Right lobe of liver (tissue), 6 donors: ENCODE results near the gene TRABD. TPM values are rescaled to one million over a fixed set of nuclear protein-coding genes. Genes with fewer than 3 reads are reported as not detected.

Source experiments
- ATAC-seq, 4 donors: fragments of 200-7000 bp; cut with Tn5 transposase; one replicate each; pipeline ENCODE4 v1.9.1; 2020; ENCODE audit warnings: mild to moderate bottlenecking in 4 of 4, moderate library complexity in 4 of 4
- DNase-seq, 3 donors: peaks; one replicate each; pipeline ENCODE4 v3.0.0-alpha.2; 2020
- H3K27ac ChIP-seq, 3 donors: fragments of 200-600 bp; one replicate each; pipeline ENCODE4 v1.8.0; 2022
- H3K27me3 ChIP-seq, 2 donors: fragments of 200-600 bp; one replicate each; pipeline ENCODE4 v1.8.0; 2022
- H3K36me3 ChIP-seq, 4 donors: fragments of 200-600 bp; sonication (generic) in 1 of 4; one replicate each; pipeline versions ENCODE4 v1.5.1 to v1.8.0; 2017 to 2022; ENCODE audit warnings: control low read depth in 1 of 4
- H3K4me1 ChIP-seq, 4 donors: fragments of 200-600 bp; sonication (generic) in 1 of 4; one replicate each; pipeline versions ENCODE4 v1.5.1 to v1.8.0; 2017 to 2022; ENCODE audit warnings: control low read depth in 1 of 4
- H3K4me3 ChIP-seq, 3 donors: fragments of 200-600 bp; one replicate each; pipeline ENCODE4 v1.8.0; 2022
- H3K9me3 ChIP-seq, 4 donors: fragments of 200-600 bp; sonication (generic) in 1 of 4; one replicate each; pipeline versions ENCODE4 v1.5.1 to v1.8.0; 2017 to 2022; ENCODE audit warnings: control low read depth in 1 of 4
- POLR2A ChIP-seq: fragments of 450-650 bp; IDR thresholded peaks from one replicate; pipeline ENCODE4 v1.6.1; 2017; ENCODE audit warnings: antibody characterized with exemption, mild to moderate bottlenecking
- WGBS: methylation state at CpG from one replicate; pipeline ENCODE4 v1.1.6; 2018; ENCODE audit warnings: low coverage, low lambda C conversion rate; ENCODE audit not compliant: insufficient coverage; ENCODE audit errors: missing lambda C conversion rate; 5-methylcytosine and 5-hydroxymethylcytosine counted together
- intact Hi-C, 2 donors: fragments of 100-400 bp; cut with DNase I; formaldehyde crosslinking; loops; one replicate each; pipeline versions ENCODE4 v1.11.2 to v1.14.1; 2022
- total RNA-seq, 6 experiments: library from RNA; depleted of rRNA in 2 of 6; stranded (reverse); fragments of >200 nt in 2 of 6; fragmentation: NEBNext Ultra II Directional in 3 of 6; extraction: Animal tissue kit (Norgen Biotek cat#: 25700) in 3 of 6; gene quantifications; one replicate each; pipeline versions ENCODE4 v1.1.0 to v1.2.4, GENCODE V29; 2016 to 2023
- TF ChIP-seq, protein P1 (sequence below), 4 donors: fragments of 200-600 bp in 3 of 4; fragments of 450-650 bp in 1 of 4; IDR thresholded peaks; one replicate each; pipeline versions ENCODE4 v1.5.1 to v1.8.0; 2016 to 2022; ENCODE audit warnings: antibody characterized with exemption in 4 of 4, mild to moderate bottlenecking in 2 of 4
- donor health status: DM: no; HTN: yes; CAD: no.
- donor health status: DM: no; HTN: no; CAD: no.
- donor health status: DM: no; HTN: no; CAD: no.
- donor health status: DM: no; HTN: yes; CAD: no.
- donor health status: DM: no; HTN: yes; CAD: no.

TRABD gene
- total RNA-seq, 6 experiments from 2014 or later = 18.9 to 30.2 (median 22.8) TPM

DNA sequence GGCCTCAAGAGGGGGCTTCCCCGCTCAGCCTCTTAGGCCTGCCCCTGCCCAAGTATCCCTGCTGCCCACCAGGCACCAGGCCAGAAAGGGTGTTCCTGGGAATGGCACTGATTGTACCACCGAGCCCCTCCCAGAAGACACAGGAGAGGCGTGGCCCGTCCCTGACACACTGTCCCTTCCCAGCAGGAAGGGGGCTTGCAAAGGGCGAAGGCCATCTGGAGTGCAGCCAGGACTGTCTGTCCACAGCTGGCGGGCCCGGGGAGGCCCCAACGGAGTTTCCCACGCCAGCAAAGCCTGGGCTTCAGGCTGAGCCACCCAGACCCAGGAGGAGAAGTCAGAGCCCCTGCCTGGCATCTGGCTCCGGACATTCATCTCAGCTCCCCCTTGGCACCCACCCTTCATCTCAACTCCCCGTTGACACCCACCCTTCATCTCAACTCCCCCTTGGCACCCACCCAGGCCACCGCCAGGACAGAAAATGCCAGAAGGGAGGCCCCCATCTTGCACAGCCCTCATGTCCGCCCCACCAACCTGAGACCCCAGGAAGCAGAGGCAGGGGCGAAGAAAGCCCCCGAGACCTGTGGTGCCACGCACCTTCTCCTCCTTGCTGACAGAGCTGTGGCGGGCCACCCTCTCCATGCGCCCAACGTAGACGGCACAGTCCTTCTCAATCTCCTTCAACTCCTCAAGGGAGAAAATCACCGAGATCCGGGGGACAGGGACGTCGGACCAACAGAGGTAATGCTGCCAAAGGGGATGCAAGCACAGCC is 39.7 kb downstream of the TRABD start:
- DNase-seq (no peak), ATAC-seq (peak in 1 of 4 donors; percentile 2)
- Histone ChIP-seq H3K27ac (no peak overlapping the region), H3K4me3 (no peak overlapping the region), H3K27me3 (no peaks in the 10 kb centered on the region), H3K4me1 (no peaks in the 10 kb centered on the region), H3K9me3 (no peaks in the 10 kb centered on the region), H3K36me3 (peaks cover 0 to 57% (median 8%) of the 10 kb centered on the region in 4 donors)
- 100% methylated on average over 3 of the region's 24 CpGs for WGBS
- TF ChIP-seq, protein P1, sequence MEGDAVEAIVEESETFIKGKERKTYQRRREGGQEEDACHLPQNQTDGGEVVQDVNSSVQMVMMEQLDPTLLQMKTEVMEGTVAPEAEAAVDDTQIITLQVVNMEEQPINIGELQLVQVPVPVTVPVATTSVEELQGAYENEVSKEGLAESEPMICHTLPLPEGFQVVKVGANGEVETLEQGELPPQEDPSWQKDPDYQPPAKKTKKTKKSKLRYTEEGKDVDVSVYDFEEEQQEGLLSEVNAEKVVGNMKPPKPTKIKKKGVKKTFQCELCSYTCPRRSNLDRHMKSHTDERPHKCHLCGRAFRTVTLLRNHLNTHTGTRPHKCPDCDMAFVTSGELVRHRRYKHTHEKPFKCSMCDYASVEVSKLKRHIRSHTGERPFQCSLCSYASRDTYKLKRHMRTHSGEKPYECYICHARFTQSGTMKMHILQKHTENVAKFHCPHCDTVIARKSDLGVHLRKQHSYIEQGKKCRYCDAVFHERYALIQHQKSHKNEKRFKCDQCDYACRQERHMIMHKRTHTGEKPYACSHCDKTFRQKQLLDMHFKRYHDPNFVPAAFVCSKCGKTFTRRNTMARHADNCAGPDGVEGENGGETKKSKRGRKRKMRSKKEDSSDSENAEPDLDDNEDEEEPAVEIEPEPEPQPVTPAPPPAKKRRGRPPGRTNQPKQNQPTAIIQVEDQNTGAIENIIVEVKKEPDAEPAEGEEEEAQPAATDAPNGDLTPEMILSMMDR (IDR thresholded peaks at IDR 0.05) = no peak
- TF ChIP-seq POLR2A = no peak
- intact Hi-C loops = no loop called here

DNA sequence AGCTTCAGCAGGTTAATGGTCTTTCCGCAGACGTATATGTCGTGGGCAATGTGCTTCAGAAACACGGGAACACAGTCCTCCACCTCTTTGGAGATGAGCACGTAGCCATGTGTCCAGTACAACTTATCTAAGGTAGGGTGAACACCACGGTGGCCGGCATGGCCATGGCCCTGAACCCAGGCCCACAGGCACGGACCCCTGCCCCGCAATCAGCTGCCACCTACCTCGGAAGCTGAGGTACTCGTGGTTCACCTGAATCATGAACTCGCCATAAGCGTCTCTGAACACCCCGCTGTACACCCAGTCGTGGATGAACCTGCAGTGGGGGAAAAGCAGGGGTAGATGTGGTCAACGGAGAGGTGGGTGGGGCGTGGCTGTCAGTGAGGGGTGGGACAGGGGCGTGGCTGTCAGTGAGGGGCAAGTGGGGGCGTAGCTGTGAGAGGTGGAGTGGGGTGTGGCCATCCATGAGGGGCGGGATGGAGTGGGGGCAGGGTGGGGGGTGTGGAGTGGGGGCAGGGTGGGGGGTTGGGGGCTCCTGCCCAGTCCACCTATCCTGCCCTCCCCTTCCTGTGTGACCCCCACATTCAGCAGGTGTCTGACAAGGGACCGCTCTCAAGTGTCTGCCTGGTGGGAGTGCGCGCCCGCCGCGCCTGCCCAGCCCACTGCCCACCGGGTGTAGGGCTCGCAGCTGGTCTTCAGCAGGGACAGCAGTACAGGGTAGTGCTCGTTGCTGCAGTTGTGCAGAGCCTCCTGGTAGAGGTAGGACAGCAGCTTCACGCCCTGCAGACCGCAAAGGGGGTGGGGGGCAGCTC is 40.6 kb downstream of the TRABD start:
- no peak overlapping the region for H3K4me3 ChIP-seq
- ATAC-seq (no peak), DNase-seq (no peak)
- no peaks in the 10 kb centered on the region for H3K4me1 ChIP-seq
- H3K9me3 ChIP-seq = no peaks in the 10 kb centered on the region
- H3K36me3 ChIP-seq = peaks cover 0 to 49% (median 8%) of the 10 kb centered on the region in 4 donors
- H3K27ac ChIP-seq = no peak overlapping the region
- no peaks in the 10 kb centered on the region for H3K27me3 ChIP-seq
- intact Hi-C loops = no loop called here
- WGBS = 87% methylated on average over 10 of the region's 31 CpGs
- TF ChIP-seq, protein P1 (IDR thresholded peaks at IDR 0.05) = no peak

DNA sequence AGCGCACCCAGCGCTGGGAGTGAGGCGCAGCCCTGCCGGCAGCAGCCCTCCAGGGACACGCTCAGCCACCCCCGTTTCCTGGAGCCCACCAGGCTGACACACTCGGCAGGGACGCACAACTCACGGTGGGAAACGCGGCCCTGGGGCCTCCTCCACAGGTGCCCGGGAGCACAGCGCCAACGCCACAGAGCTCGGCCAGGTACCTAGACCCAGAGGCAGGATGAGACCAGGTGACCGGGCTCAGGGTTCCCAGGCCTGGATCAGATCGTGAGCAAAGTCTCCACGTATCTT is 41.1 kb downstream of the TRABD start:
- Histone ChIP-seq H3K4me1 (no peaks in the 10 kb centered on the region), H3K27me3 (no peaks in the 10 kb centered on the region), H3K9me3 (no peaks in the 10 kb centered on the region), H3K4me3 (no peak overlapping the region), H3K27ac (no peak overlapping the region), H3K36me3 (peaks cover 0 to 43% (median 7%) of the 10 kb centered on the region in 4 donors)
- DNase-seq (no peak), ATAC-seq (no peak)
- TF ChIP-seq, protein P1 (IDR thresholded peaks at IDR 0.05) = no peak
- no peak for TF ChIP-seq POLR2A
- intact Hi-C loops = no loop called here
- WGBS = no CpG with 5 or more reads among the region's 18 CpGs

DNA sequence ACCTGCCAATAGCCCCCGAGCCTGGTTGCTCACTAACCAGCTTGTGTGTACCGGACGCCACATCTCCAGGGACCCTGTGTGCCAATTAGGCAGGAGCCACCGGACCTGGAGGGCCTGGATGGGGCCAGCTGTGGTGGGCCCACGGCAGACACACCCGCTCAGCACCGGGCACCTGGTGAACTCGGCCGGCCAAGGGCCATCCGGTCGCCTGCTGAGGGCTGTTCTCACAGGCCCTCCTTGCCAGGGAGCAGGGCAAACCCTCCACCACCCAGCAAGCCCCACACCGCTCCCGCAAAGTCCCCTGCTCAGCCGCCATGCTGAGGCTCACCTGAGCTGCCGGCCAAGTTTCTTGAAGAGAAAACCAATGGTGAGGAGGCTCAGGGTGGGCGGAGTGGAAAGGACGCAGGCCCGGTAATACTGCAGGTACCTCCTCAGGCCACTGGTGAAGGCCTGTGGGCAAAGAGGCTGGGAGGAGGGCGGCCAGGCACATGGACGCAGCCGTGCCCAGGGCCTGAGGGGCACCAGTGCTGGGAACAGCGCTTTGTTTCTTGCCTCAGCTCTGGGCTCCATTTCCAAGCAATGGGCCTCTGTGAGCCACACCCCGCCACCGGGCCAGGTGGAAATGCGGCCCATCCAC is 42.0 kb downstream of the TRABD start:
- TF ChIP-seq POLR2A = no peak
- TF ChIP-seq, protein P1 (IDR thresholded peaks at IDR 0.05) = no peak
- no peak overlapping the region for H3K4me3 ChIP-seq
- no peaks in the 10 kb centered on the region for H3K27me3 ChIP-seq
- WGBS = 97% methylated on average over 5 of the region's 25 CpGs
- no peak overlapping the region for H3K27ac ChIP-seq
- intact Hi-C loops = no loop called here
- H3K9me3 ChIP-seq = no peaks in the 10 kb centered on the region
- DNase-seq (no peak), ATAC-seq (no peak)
- H3K4me1 ChIP-seq = no peaks in the 10 kb centered on the region
- peaks cover 0 to 38% (median 2%) of the 10 kb centered on the region in 4 donors for H3K36me3 ChIP-seq
